Smooth muscle cell (in vitro differentiated cells): Measurements from ENCODE around the gene CROCC2. TPM values are rescaled to one million over a fixed set of nuclear protein-coding genes. Genes with fewer than 3 reads are reported as not detected.

Source experiments
- DNase-seq: peaks from one replicate; lab custom pipeline; 2025; ENCODE audit not compliant: unreplicated experiment; lab: John Stamatoyannopoulos, UW
- H2AFZ ChIP-seq: fragments of 200-600 bp; sonication (generic); 2 replicates; pipeline ENCODE4 v1.6.0; 2016; ENCODE audit warnings: antibody characterized with exemption, low read depth, mild to moderate bottlenecking
- H3F3A ChIP-seq: fragments of 200-600 bp; sonication (generic); 2 replicates; pipeline ENCODE4 v1.6.0; 2017; ENCODE audit warnings: antibody characterized with exemption, low read depth
- H3K27ac ChIP-seq: fragments of 200-600 bp; sonication (generic); 2 replicates; pipeline ENCODE4 v1.5.1; 2016; ENCODE audit warnings: low read depth, mild to moderate bottlenecking
- H3K27me3 ChIP-seq: fragments of 200-600 bp; sonication (generic); 2 replicates; pipeline ENCODE4 v1.6.1; 2016; ENCODE audit warnings: low read depth, mild to moderate bottlenecking
- H3K36me3 ChIP-seq: fragments of 200-600 bp; sonication (generic); 2 replicates; pipeline ENCODE4 v1.5.1; 2016; ENCODE audit warnings: low read depth
- H3K4me1 ChIP-seq: fragments of 200-600 bp; sonication (generic); 2 replicates; pipeline ENCODE4 v1.5.1; 2016; ENCODE audit warnings: low read depth
- H3K4me2 ChIP-seq: fragments of 200-600 bp; sonication (generic); 2 replicates; pipeline ENCODE4 v1.6.0; 2016; ENCODE audit warnings: mild to moderate bottlenecking
- H3K4me3 ChIP-seq: fragments of 200-600 bp; sonication (generic); 2 replicates; pipeline ENCODE4 v1.5.1; 2016; ENCODE audit warnings: mild to moderate bottlenecking
- H3K79me2 ChIP-seq: fragments of 200-600 bp; sonication (generic); 2 replicates; pipeline ENCODE4 v1.6.0; 2016; ENCODE audit warnings: low read depth, mild to moderate bottlenecking
- H3K9ac ChIP-seq: fragments of 200-600 bp; sonication (generic); 2 replicates; pipeline ENCODE4 v1.6.0; 2016; ENCODE audit warnings: low read depth
- H3K9me3 ChIP-seq: fragments of 200-600 bp; sonication (generic); replicated peaks from 2 replicates; pipeline ENCODE4 v1.5.1; 2016; ENCODE audit warnings: low read depth
- H4K20me1 ChIP-seq: fragments of 200-600 bp; sonication (generic); 2 replicates; pipeline ENCODE4 v1.6.0; 2016; ENCODE audit warnings: low read depth
- CTCF ChIP-seq: fragments of 200-600 bp; sonication (generic); IDR thresholded peaks from 2 replicates; pipeline ENCODE4 v1.5.1; 2017; ENCODE audit warnings: borderline replicate concordance, mild to moderate bottlenecking, antibody characterized with exemption; ENCODE audit not compliant: insufficient read depth, poor library complexity, severe bottlenecking
- WGBS: methylation state at CpG from one replicate; pipeline ENCODE4 v1.1.7; 2016; ENCODE audit warnings: low lambda C conversion rate; 5-methylcytosine and 5-hydroxymethylcytosine counted together
- polyA plus RNA-seq: library from polyadenylated mRNA; unstranded; fragments of >200 nt; fragmentation: Nextera tagmentation; extraction: Ambion mirVana; gene quantifications from 2 replicates; pipeline ENCODE4 v1.2.1, GENCODE V29; 2016
- total RNA-seq: library from RNA; depleted of rRNA; stranded (reverse); fragments of >200 nt; gene quantifications from 2 replicates; pipeline ENCODE4 v1.2.3, GENCODE V29; 2014

The CROCC2 gene
- total and polyA plus RNA-seq, 2 experiments from 2014 or later: not detected

GRCh38 chr2:240995041-240996021 is 89.2 kb downstream of the CROCC2 start:
- no peaks in the 10 kb centered on the region for H3K4me1 ChIP-seq
- H3K4me2 ChIP-seq: no peak overlapping the region
- no peaks in the 10 kb centered on the region for H4K20me1 ChIP-seq
- no peak for DNase-seq
- H3K27me3 ChIP-seq: peaks cover 8% of the 10 kb centered on the region
- no peaks in the 10 kb centered on the region for H3K9me3 ChIP-seq
- H3F3A ChIP-seq: no peaks in the 10 kb centered on the region
- 91% methylated on average over 24 of the region's 24 CpGs for WGBS
- no peak overlapping the region for H3K27ac ChIP-seq
- no peak overlapping the region for H2AFZ ChIP-seq
- no peak overlapping the region for H3K9ac ChIP-seq
- no peak overlapping the region for H3K4me3 ChIP-seq
- no peaks in the 10 kb centered on the region for H3K79me2 ChIP-seq
- H3K36me3 ChIP-seq: no peaks in the 10 kb centered on the region
- TF ChIP-seq CTCF: no peak

- Histone ChIP-seq H3K9me3 (no peaks in the 10 kb centered on the region), H3K4me1 (no peaks in the 10 kb centered on the region), H3K4me2 (no peak overlapping the region), H3K36me3 (no peaks in the 10 kb centered on the region), H3K79me2 (no peaks in the 10 kb centered on the region), H2AFZ (no peak overlapping the region), H3K27me3 (peaks cover 8% of the 10 kb centered on the region), H3K27ac (no peak overlapping the region), H3K4me3 (no peak overlapping the region), H3F3A (no peaks in the 10 kb centered on the region), H4K20me1 (no peaks in the 10 kb centered on the region), H3K9ac (no peak overlapping the region)
- no peak for TF ChIP-seq CTCF
- WGBS: 94% methylated on average over 18 of the region's 19 CpGs
- DNase-seq: no peak
Measured at GRCh38 chr2:240996161-240996833, 90.2 kb downstream of the CROCC2 start.

- Histone ChIP-seq H3K27me3 (peaks cover 8% of the 10 kb centered on the region), H3K27ac (no peak overlapping the region), H2AFZ (no peak overlapping the region), H3K36me3 (no peaks in the 10 kb centered on the region), H3K4me1 (no peaks in the 10 kb centered on the region), H3K9me3 (no peaks in the 10 kb centered on the region), H3K4me3 (no peak overlapping the region), H3K4me2 (no peak overlapping the region), H3F3A (no peaks in the 10 kb centered on the region), H3K9ac (no peak overlapping the region), H3K79me2 (no peaks in the 10 kb centered on the region), H4K20me1 (no peaks in the 10 kb centered on the region)
- 90% methylated on average over 13 of the region's 13 CpGs for WGBS
- no peak for TF ChIP-seq CTCF
- DNase-seq: no peak
Measured at GRCh38 chr2:240996834-240997140, 90.7 kb downstream of the CROCC2 start.
